Measurements from ENCODE around the gene VPS45.

Gene VPS45

DNA sequence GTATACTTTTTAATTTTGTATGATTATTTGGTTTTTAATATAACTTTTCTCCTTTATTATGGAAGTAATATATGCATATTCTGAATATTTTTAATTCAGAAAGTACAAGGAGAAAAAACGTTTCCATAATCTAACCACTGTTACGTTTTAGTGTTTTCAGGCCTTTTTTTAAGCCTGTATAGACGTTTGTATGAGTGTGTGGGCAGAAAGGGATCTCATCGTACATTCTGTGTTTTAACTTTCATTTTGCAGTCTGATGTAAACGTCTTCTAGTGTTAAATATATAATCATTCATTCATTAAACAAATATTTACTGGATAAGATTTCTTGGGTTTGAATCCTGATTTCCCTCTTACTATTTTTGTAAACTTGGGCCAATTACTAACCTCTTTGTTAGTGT, 44.1 kb downstream of the VPS45 start:
- H3K79me2 ChIP-seq: no peaks in the 10 kb centered on the region
- no peaks in the 10 kb centered on the region for H3K9me3 ChIP-seq (ENCODE audit: control insufficient read depth, low read length)
- H3K4me3 ChIP-seq (ENCODE audit: low read depth, low read length): no peak overlapping the region
- no peak overlapping the region for H3K27ac ChIP-seq
- H3K36me3 ChIP-seq (ENCODE audit: control insufficient read depth, insufficient read depth, low read length): no peaks in the 10 kb centered on the region
- no peak overlapping the region for H3K9ac ChIP-seq
- H3K27me3 ChIP-seq (ENCODE audit: control insufficient read depth, insufficient read depth, low read length): no peaks in the 10 kb centered on the region
- TF ChIP-seq, protein P1, sequence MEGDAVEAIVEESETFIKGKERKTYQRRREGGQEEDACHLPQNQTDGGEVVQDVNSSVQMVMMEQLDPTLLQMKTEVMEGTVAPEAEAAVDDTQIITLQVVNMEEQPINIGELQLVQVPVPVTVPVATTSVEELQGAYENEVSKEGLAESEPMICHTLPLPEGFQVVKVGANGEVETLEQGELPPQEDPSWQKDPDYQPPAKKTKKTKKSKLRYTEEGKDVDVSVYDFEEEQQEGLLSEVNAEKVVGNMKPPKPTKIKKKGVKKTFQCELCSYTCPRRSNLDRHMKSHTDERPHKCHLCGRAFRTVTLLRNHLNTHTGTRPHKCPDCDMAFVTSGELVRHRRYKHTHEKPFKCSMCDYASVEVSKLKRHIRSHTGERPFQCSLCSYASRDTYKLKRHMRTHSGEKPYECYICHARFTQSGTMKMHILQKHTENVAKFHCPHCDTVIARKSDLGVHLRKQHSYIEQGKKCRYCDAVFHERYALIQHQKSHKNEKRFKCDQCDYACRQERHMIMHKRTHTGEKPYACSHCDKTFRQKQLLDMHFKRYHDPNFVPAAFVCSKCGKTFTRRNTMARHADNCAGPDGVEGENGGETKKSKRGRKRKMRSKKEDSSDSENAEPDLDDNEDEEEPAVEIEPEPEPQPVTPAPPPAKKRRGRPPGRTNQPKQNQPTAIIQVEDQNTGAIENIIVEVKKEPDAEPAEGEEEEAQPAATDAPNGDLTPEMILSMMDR (IDR thresholded peaks at IDR 0.05): no peak
- H2AFZ ChIP-seq: no peak overlapping the region
- no peak overlapping the region for H3K4me2 ChIP-seq (ENCODE audit: low read length)
- H3K4me1 ChIP-seq: no peaks in the 10 kb centered on the region

DNA sequence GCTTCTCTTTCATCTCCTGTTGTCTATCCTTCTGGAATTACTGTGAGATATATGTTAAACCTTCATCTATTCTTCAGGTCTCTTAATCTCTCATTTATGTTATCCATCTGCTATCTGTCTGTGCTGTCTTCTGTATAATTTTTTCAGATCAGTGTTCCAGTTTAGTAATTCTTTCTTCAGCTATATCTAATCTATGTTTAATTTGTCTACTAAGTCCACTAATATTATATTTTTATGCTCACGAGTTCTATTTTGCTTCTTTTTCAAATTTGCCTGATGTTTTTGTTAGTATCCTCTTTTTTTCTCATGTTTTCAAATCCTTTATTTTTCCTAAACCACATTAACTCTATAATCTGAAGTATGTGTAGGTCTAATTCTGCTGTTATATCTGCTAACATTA, 47.5 kb downstream of the VPS45 start:
- no peak overlapping the region for H2AFZ ChIP-seq
- no peaks in the 10 kb centered on the region for H3K9me3 ChIP-seq (ENCODE audit: control insufficient read depth, low read length)
- H3K79me2 ChIP-seq: no peaks in the 10 kb centered on the region

DNA sequence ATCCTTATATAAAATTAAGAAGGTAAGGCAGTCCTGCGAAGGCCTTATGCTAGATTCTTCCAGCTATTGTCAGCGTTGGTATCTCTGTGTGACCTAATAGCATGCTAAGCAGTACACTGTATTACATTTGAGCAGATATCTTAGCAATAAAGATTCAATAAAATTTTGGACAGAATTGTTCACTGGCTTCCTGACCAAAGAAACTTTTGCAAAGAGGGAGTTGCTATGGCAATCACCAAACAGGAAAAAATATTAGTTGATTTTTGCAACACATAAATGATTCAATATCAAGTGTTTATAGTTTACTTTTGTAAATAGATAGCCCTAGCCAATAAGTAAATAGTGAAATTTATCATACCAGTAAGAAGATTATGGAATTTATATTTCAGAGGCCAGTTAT, 51.1 kb downstream of the VPS45 start:
- no peaks in the 10 kb centered on the region for H3K4me1 ChIP-seq
- H3K4me2 ChIP-seq (ENCODE audit: low read length): no peak overlapping the region
- no peak overlapping the region for H3K27ac ChIP-seq
- no peaks in the 10 kb centered on the region for H3K9me3 ChIP-seq (ENCODE audit: control insufficient read depth, low read length)
- H3K36me3 ChIP-seq (ENCODE audit: control insufficient read depth, insufficient read depth, low read length): no peaks in the 10 kb centered on the region
- H3K79me2 ChIP-seq: no peaks in the 10 kb centered on the region
- no peak overlapping the region for H3K4me3 ChIP-seq (ENCODE audit: low read depth, low read length)
- H3K9ac ChIP-seq: no peak overlapping the region
- H2AFZ ChIP-seq: no peak overlapping the region
- TF ChIP-seq, protein P1 (IDR thresholded peaks at IDR 0.05): no peak
- no peaks in the 10 kb centered on the region for H3K27me3 ChIP-seq (ENCODE audit: control insufficient read depth, insufficient read depth, low read length)

More for the DNA sequence above, 47.5 kb downstream of the VPS45 start:
- no peak overlapping the region for H3K4me2 ChIP-seq (ENCODE audit: low read length)
- no peaks in the 10 kb centered on the region for H3K27me3 ChIP-seq (ENCODE audit: control insufficient read depth, insufficient read depth, low read length)
- TF ChIP-seq, protein P1 (IDR thresholded peaks at IDR 0.05): no peak
- H3K36me3 ChIP-seq (ENCODE audit: control insufficient read depth, insufficient read depth, low read length): no peaks in the 10 kb centered on the region
- H3K27ac ChIP-seq: no peak overlapping the region
- H3K9ac ChIP-seq: no peak overlapping the region
- H3K4me3 ChIP-seq (ENCODE audit: low read depth, low read length): no peak overlapping the region
- H3K4me1 ChIP-seq: no peaks in the 10 kb centered on the region

DNA sequence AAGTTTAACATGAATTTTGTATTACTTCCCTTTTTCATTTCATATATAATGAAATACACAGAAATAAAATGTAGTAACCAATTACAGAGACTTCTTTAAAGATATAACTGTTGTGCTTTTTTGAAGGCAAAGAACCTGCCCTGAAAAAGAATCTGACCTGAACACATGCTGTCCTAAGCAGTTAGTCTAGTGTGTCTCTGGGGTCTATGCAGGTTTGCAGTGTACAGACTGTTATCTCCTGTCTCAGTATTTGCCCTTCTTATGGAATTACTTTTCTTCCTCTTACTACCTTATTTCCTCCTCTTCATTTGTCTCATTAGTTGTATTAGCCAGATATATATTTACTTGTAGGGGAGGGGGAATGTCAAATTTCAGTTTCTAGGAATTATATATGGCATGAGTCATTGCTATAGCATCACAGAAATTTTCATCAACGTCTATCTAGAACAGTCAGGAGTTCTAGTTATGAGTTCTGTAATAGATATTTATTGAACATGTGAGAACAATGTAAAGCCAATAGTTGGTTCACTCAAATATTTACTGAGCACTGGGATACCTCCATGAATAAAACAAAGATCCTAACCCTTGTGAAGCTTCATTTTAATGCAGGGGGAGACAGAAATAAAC, 53.8 kb downstream of the VPS45 start:
- no peaks in the 10 kb centered on the region for H3K4me1 ChIP-seq
- H3K27ac ChIP-seq: no peak overlapping the region
- H3K4me3 ChIP-seq (ENCODE audit: low read depth, low read length): no peak overlapping the region
- H3K79me2 ChIP-seq: no peaks in the 10 kb centered on the region
- no peaks in the 10 kb centered on the region for H3K27me3 ChIP-seq (ENCODE audit: control insufficient read depth, insufficient read depth, low read length)
- no peaks in the 10 kb centered on the region for H3K36me3 ChIP-seq (ENCODE audit: control insufficient read depth, insufficient read depth, low read length)
- H3K9ac ChIP-seq: no peak overlapping the region
- H3K4me2 ChIP-seq (ENCODE audit: low read length): no peak overlapping the region
- no peaks in the 10 kb centered on the region for H3K9me3 ChIP-seq (ENCODE audit: control insufficient read depth, low read length)
- H2AFZ ChIP-seq: no peak overlapping the region
- TF ChIP-seq, protein P1 (IDR thresholded peaks at IDR 0.05): no peak

DNA sequence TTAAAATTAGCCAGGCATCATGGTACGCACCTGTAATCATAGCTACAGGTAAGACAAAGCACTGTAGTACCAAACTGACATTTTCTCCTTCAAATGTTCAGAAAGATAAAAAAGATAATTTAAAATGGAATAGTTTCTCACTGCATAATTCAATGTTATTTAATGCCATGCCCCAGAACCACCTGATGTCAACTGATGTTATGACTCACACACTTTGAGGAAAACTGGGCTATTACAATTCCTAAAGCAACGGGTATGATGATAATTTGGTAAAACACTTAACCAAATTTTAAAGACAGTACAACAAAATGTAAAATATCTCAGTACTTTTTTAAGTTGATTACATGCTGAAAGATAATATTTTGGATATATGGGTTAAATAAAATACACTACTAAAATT, 59.2 kb downstream of the VPS45 start:
- no peaks in the 10 kb centered on the region for H3K79me2 ChIP-seq
- H3K4me3 ChIP-seq (ENCODE audit: low read depth, low read length): no peak overlapping the region
- no peak overlapping the region for H3K4me2 ChIP-seq (ENCODE audit: low read length)
- no peaks in the 10 kb centered on the region for H3K9me3 ChIP-seq (ENCODE audit: control insufficient read depth, low read length)
- no peak overlapping the region for H3K9ac ChIP-seq
- no peaks in the 10 kb centered on the region for H3K4me1 ChIP-seq
- TF ChIP-seq, protein P1 (IDR thresholded peaks at IDR 0.05): no peak
- H3K36me3 ChIP-seq (ENCODE audit: control insufficient read depth, insufficient read depth, low read length): no peaks in the 10 kb centered on the region
- no peak overlapping the region for H2AFZ ChIP-seq
- no peaks in the 10 kb centered on the region for H3K27me3 ChIP-seq (ENCODE audit: control insufficient read depth, insufficient read depth, low read length)
- H3K27ac ChIP-seq: no peak overlapping the region
